ENCODE results near the gene COG8. TPM values are rescaled to one million over a fixed set of nuclear protein-coding genes. Genes with fewer than 3 reads are reported as not detected.
"Not testable (repeated sequence)": the region's sequence is repeated elsewhere in the genome, so short reads cannot be mapped to it uniquely, and the experiment has no call there.

The COG8 gene
- 22.0 TPM for total RNA-seq
- long read RNA-seq, full-length matches to known transcripts, result 49 of 55 reads
- long read RNA-seq, partial matches to known transcripts, result 2 of 55 reads
- long read RNA-seq, other reads (novel, unspliced or antisense), result 4 of 55 reads

GRCh38 chr16:69339289-69340094, at the start of gene COG8, which contains the start of gene NIP7:
Gene COG8 (minus strand): TSS chr16:69339564. CDS start chr16:69339552, 12 bp downstream.
Gene NIP7 (plus strand): TSS chr16:69339772. CDS start chr16:69339830, 58 bp downstream.
- peak; percentile 97 for DNase-seq
- peak; percentile 99 for ATAC-seq (ENCODE audit: poor library complexity)
- intact Hi-C loops (cut with DNase I), result no loop called here

DNA sequence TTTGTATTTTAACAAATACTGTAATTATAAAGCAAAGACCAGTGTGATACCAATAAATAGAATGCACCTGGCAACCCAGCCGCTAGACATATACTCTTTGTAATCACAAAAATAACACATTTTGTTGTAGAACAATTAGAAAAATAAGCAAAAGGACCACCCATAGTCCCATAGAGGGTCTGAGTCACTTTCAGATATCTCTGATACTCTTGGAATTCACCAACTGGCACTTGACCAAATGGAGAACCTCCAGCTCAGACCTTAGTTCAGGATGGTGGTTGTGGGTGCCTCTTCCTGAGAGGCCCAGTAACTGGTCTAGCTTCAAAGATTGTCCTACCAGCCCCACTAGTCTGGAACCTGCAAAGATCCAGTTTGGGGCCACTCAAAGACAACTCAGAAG, 47.2 kb upstream of the COG8 start:
- no peak for DNase-seq
- ATAC-seq (ENCODE audit: poor library complexity), result no peak
- intact Hi-C loops (cut with DNase I), result no loop called here

DNA sequence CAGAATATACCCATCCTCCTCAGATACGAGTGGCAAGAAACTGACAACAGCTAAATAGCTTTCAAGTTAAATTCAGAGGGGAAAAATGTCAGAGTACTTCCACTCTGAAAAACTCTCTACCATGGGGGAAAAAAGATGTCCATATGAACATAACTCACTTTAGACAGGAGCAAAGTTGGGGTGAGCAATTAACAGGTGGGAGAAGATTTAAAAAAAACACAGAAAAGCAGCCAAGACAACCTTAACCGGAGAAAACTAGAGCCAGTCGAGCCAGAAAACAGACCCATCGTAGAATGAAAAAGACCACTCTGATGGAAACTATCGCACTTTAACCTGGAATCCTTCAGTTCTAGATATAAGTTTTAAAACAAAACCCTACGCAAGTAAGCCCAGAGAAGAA, 45.6 kb upstream of the COG8 start:
- ATAC-seq (ENCODE audit: poor library complexity) (no peak), DNase-seq (no peak)
- intact Hi-C loops (cut with DNase I), result no loop called here

DNA sequence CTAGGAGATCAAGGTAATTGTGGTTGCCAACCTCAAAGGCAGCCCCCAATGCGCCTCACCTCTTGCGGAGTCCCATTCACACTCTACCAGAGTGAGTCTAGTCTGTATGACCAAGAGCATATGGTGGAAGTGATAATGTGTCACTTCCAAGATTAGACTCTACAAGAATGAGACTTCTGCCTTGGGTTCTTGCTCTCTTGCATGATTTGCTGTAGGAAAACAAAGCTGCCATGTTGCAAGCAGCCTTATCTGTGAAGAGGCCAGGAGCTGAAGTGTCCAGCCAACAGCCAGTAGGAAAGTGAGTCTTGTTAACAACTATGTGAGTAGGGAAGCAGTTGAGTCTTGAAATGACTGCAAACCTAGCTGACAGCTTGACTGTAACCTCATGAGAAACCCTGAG, 43.1 kb upstream of the COG8 start:
- ATAC-seq (ENCODE audit: poor library complexity) (no peak), DNase-seq (no peak)
- intact Hi-C loops (cut with DNase I), result no loop called here

DNA sequence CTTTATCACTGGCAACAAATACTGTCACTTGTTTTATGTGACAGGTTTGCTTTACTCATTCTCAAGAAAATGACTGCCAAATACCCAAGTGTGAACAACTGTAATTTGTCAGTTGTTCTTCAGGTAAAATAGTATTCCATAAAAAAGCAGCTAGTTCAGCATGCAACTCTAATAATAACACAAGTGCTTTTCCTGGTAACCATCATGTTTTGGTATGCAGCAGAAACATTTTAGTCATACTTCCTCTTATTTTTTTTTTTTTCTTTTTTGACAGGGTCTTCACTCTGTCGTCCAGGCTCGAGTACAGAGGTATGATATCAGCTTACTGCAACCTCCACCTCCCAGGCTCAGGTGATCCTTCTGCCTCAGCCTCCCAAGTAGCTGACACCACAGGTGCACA, 41.9 kb upstream of the COG8 start:
- intact Hi-C loops (cut with DNase I), result no loop called here
- no peak for ATAC-seq (ENCODE audit: poor library complexity)

DNA sequence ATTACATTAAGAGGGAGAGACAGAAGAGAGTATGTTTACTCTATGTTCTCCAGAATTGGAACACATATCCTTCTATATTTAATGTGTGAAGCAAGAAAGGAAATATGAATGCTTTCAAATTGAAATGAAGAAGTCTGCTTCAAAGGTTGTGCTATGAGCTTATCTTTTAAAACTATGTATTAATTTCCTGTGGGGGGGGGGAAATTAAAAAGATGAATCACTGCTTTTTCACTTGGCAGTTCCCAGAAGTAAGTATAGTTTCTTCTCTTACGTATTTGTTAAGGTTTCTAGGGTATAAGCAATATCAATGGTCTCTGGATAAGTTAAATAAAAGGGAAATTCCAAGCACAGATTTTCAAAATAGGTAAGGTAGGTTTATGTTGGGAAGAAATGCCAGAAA, 39.4 kb upstream of the COG8 start:
- intact Hi-C loops (cut with DNase I), result no loop called here
- ATAC-seq (ENCODE audit: poor library complexity) (no peak), DNase-seq (no peak)

More for the DNA sequence above, 41.9 kb upstream of the COG8 start:
- no peak for DNase-seq

- ATAC-seq (ENCODE audit: poor library complexity), result no peak
- intact Hi-C loops (cut with DNase I), result no loop called here
- DNase-seq, result no peak
These were observed 38.7 kb upstream of the COG8 start for GRCh38 chr16:69378036-69378435.

DNA sequence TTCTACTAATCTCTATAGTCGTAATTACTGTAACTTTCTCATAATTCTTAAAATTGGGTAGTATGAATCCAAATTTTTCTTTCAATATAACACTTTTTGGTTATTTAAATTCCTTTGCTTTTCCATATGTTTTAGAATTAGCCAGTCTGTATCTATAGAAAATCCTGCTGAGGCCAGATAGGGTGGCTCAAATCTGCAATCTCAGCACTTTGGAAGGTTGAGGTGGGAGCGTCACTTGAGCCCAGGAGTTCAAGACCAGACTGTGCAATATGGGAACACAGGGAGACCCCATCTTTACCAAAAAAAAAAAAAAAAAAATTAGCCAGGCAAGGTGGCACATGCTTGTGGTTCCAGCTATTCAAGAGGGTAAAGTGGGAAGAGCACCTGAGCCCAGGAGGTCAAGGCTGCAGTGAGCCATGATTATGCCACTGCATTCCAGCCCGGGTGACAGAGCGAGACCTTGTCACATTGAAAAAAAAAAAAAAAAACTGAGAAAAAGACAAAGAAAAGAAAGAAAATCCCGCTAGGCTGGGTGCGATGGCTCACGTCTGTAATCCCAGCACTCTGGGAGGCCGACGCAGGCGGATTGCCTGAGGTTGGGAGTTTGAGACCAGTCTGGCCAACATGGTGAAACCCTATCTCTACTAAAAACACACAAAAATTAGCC, 37.2 kb upstream of the COG8 start:
- DNase-seq (no peak), ATAC-seq (ENCODE audit: poor library complexity) (no peak)
- intact Hi-C loops (cut with DNase I), result no loop called here

DNA sequence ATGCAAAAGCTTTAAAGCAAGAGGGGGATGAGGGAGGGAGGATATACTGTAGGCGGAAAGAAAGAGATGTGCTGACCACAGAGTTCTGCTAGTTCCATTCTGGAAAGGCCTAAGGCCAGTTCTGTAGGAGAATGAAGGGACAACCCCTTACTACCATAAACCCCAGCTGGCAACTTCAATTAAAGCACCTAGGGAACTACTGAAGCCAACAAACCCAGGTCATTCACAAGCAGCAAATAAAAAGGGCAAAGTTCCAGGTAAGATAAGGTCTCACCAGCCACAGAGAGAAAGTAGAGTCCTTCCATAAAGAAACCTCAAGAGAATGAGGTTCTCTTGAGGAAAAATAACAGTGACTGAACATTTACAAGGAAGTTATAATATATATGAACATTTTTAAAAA, 33.7 kb upstream of the COG8 start:
- intact Hi-C loops (cut with DNase I), result no loop called here
- DNase-seq, result no peak
- ATAC-seq (ENCODE audit: poor library complexity), result peak; percentile 29

DNA sequence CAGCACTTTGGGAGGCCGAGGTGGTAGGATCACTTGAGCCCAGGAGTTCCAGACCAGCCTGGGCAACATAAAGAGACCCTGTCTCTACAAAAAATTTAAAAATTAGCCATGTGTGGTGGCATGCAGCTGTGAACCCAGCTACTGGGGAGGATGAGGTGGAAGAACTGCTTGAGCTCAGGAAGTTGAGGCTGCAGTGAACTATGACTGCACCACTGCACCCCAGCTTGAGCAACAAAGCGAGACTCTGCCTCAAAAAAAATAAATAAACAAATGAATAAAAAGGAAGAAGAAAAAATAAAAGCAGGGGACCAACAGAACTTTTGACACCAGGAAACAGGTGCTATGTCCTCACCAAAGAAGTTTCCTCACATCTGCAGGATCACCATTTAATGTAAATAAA, 32.2 kb upstream of the COG8 start:
- intact Hi-C loops (cut with DNase I), result no loop called here
- no peak for DNase-seq
- ATAC-seq (ENCODE audit: poor library complexity), result no peak

- intact Hi-C loops (cut with DNase I), result no loop called here
- no peak for ATAC-seq (ENCODE audit: poor library complexity)
- DNase-seq, result no peak
These were observed 29.5 kb upstream of the COG8 start for GRCh38 chr16:69368866-69369265.

DNA sequence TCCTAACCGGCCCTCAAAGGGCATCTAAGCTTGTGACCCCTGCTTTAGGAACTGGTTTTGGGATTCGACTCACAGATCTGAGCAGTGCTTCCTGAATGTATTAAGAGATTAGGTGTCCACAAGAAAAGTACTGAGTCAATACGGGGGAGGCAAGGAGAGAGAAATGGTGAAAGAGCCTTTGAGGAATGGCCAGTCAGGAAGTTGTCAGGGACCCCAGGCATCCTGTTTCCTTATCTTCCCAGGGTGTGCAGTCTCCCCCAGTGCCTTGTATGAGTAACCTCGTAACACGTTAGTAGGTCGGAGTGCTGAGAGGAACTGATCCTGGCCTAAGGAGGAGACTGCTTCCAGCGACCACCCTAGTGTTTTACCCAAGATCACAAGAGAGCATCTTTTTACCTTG, 28.6 kb upstream of the COG8 start:
- intact Hi-C loops (cut with DNase I), result no loop called here
- ATAC-seq (ENCODE audit: poor library complexity), result no peak
- DNase-seq, result no peak

GRCh38 chr16:69366431-69366830, 27.1 kb upstream of the COG8 start:
- DNase-seq, result no peak
- no peak for ATAC-seq (ENCODE audit: poor library complexity)
- intact Hi-C loops (cut with DNase I), result no loop called here

DNA sequence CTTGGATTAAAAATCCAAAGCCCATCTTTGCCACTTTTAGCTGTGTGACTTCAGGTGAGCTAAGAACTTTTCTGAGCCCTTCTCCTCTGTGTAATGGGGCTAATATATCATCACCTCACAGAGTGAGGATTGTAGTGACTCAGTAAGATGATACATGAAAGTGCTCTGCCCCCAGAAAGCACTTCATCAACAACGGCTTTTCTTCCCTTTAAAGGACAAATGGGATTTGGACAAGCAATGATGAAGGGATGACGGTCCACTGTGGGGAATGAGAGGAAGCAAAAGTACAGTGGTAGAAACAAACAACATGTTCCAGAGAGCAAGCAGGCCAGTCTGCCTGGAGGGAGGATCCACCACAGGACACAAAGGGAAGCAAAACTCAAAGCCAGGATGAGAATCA, 26.5 kb upstream of the COG8 start:
- ATAC-seq (ENCODE audit: poor library complexity), result no peak
- intact Hi-C loops (cut with DNase I), result no loop called here
- no peak for DNase-seq

DNA sequence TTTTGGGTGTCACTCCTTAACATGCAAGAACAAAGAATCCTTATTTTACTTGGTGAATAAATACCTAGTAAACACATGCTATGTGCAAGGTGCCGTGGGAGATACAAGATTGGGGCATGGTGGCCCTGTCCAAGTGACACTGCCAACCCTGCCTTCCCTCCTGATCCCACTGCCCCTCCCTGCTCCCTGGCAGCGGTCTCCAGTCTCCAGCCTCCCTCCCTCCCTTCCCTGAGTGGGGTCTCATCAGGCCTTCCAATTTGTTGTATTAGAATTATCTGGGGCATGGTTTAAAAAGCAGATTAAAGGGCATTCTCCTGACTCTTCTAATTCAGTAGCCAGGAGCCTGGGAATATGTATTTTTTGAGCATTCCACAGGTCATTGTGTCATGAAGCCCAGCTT, 24.7 kb upstream of the COG8 start:
- intact Hi-C loops (cut with DNase I), result no loop called here

DNA sequence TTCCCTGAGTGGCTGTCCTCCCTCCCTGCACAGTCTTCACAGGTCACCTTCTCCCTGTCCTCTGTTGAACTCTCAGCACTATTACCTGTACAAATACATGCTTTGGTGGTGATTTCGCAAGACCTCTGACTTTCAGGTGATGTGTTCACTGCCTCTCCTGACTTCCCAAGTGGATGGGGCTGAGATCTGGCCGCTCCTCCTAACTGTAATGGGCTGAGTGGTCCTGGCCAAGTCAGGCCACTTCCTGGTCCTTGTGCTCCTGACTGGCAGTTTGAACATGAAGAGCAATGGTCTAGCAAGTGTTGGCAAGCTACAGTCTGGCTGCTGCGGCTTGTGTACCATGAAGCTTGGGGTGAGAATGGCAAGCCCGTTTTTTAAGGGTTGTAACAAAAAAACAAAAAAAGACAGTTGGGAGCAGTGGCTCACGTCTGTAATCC, 23.9 kb upstream of the COG8 start:
- intact Hi-C loops (cut with DNase I), result no loop called here
- ATAC-seq (ENCODE audit: poor library complexity) (peak; percentile 31), DNase-seq (no peak)

More for the DNA sequence above, 24.7 kb upstream of the COG8 start:
- DNase-seq (no peak), ATAC-seq (ENCODE audit: poor library complexity) (no peak)

- DNase-seq; ATAC-seq (ENCODE audit: poor library complexity); intact Hi-C loops (cut with DNase I): not testable (repeated sequence)
These were observed 20.7 kb upstream of the COG8 start for GRCh38 chr16:69360070-69360469.

DNA sequence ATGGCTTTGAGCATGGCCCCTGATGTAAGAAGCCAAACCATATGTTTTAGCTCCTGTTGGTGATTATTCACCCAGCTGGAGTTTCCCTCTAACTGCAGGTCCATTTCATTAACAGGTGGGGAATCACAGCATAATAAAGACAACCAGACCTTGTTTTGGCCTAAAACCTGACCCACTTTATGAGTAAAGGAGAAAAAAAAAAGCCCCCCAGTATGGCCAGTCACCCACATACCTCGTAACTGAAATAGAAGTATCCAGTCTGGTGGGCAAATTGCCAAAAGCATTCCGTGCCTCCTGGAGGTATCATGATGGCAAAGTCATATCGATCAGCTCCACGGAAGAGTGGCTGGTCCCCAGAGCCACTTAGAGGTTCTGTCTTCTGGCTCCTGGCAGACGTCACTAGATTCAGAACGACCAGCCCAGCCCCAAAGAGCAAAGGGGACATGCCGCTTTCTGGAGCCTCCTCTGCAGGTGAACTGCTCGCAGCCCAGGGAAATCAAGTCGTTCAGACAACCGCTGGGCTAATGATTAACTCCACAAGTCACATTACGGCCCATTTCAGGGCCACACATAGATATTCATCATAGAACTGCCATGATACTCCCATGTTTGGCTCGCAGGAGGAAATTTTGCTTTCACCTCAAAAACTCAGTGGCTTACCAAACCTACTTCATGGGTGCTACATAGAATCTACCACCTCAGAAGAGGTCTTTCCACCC, 12.1 kb upstream of the COG8 start, which contains the start of gene TMED6:
TMED6 (minus strand) TSS at position 478 of the 719 bp plus-strand sequence; CDS start at position 445, 33 bp downstream.
- ATAC-seq (ENCODE audit: poor library complexity) (no peak), DNase-seq (no peak)
- intact Hi-C loops (cut with DNase I), result no loop called here

- ATAC-seq (ENCODE audit: poor library complexity) (no peak), DNase-seq (no peak)
- intact Hi-C loops (cut with DNase I), result no loop called here
These were observed 11.3 kb upstream of the COG8 start for GRCh38 chr16:69350536-69351133.
